Liver (tissue), 9 donors: Measurements from ENCODE around the gene ATG9B. TPM values are rescaled to one million over a fixed set of nuclear protein-coding genes. Genes with fewer than 3 reads are reported as not detected.

Experiments used
- DNase-seq: peaks from one replicate; pipeline ENCODE4 v3.0.0-alpha.2; 2017; ENCODE audit warnings: low spot score
- H3K27ac ChIP-seq, 2 donors: one replicate each; pipeline ENCODE4 v1.7.0; 2013; ENCODE audit warnings: inconsistent platforms in 2 of 2, low read length in 2 of 2, control low read depth in 1 of 2, low read depth in 1 of 2, mild to moderate bottlenecking in 1 of 2
- H3K27me3 ChIP-seq, 4 donors: one replicate each; pipeline versions ENCODE4 v1.6.1 to v1.7.0; 2013; ENCODE audit warnings: low read length in 3 of 4, inconsistent platforms in 1 of 4, mild to moderate bottlenecking in 1 of 4, moderate library complexity in 1 of 4; ENCODE audit not compliant: control insufficient read depth in 4 of 4, insufficient read depth in 4 of 4
- H3K36me3 ChIP-seq, 4 donors: one replicate each; pipeline versions ENCODE4 v1.6.1 to v1.7.0; 2013; ENCODE audit warnings: low read length in 3 of 4, mild to moderate bottlenecking in 3 of 4, low read depth in 1 of 4, moderate library complexity in 1 of 4; ENCODE audit not compliant: control insufficient read depth in 4 of 4, insufficient read depth in 3 of 4
- H3K4me1 ChIP-seq, 4 donors: one replicate each; pipeline versions ENCODE4 v1.6.1 to v1.7.0; 2013; ENCODE audit warnings: low read length in 3 of 4, mild to moderate bottlenecking in 3 of 4, moderate library complexity in 1 of 4; ENCODE audit not compliant: control insufficient read depth in 4 of 4, insufficient read depth in 4 of 4
- H3K4me3 ChIP-seq, 3 donors: one replicate each; pipeline versions ENCODE4 v1.6.1 to v1.7.0; 2013; ENCODE audit warnings: low read length in 3 of 3, control low read depth in 1 of 3, low read depth in 1 of 3, mild to moderate bottlenecking in 1 of 3
- H3K9ac ChIP-seq, 2 donors: one replicate each; pipeline ENCODE4 v1.7.0; 2013; ENCODE audit warnings: low read length in 2 of 2, mild to moderate bottlenecking in 2 of 2, moderate library complexity in 2 of 2, control low read depth in 1 of 2, low read depth in 1 of 2
- H3K9me3 ChIP-seq, 4 donors: one replicate each; pipeline versions ENCODE4 v1.6.1 to v1.7.0; 2013; ENCODE audit warnings: low read length in 3 of 4; ENCODE audit not compliant: control insufficient read depth in 4 of 4
- CTCF ChIP-seq: fragments of 150-350 bp; IDR thresholded peaks from 2 replicates; pipeline ENCODE4 v1.5.1; 2017; ENCODE audit warnings: improper control_type of control experiment, low read depth, low read length; ENCODE audit not compliant: missing input control
- EGR1 ChIP-seq, 2 donors: IDR thresholded peaks; 2 replicates each; pipeline ENCODE4 v1.6.1; 2016 to 2018; ENCODE audit warnings: antibody characterized with exemption in 2 of 2, low read depth in 2 of 2
- FOXA1 ChIP-seq: IDR thresholded peaks from 2 replicates; pipeline ENCODE4 v1.6.1; 2016; ENCODE audit warnings: antibody characterized with exemption
- FOXA2 ChIP-seq: IDR thresholded peaks from 2 replicates; pipeline ENCODE4 v1.6.1; 2016; ENCODE audit warnings: antibody characterized with exemption
- HNF4A ChIP-seq, 2 donors: conservative IDR thresholded peaks; 2 replicates each; pipeline ENCODE4 v1.6.1; 2016; ENCODE audit warnings: antibody characterized with exemption in 2 of 2, mild to moderate bottlenecking in 2 of 2
- HNF4G ChIP-seq: IDR thresholded peaks from 2 replicates; pipeline ENCODE4 v1.6.1; 2016; ENCODE audit warnings: antibody characterized with exemption
- JUND ChIP-seq, 2 donors: IDR thresholded peaks; 2 replicates each; pipeline ENCODE4 v1.6.1; 2016; ENCODE audit warnings: antibody characterized with exemption in 2 of 2
- NR2F2 ChIP-seq: IDR thresholded peaks from 2 replicates; pipeline ENCODE4 v1.6.1; 2016; ENCODE audit warnings: antibody characterized with exemption
- RAD21 ChIP-seq, 2 donors: IDR thresholded peaks; 2 replicates each; pipeline ENCODE4 v1.6.1; 2016; ENCODE audit warnings: antibody characterized with exemption in 2 of 2, mild to moderate bottlenecking in 2 of 2
- REST ChIP-seq: IDR thresholded peaks from 2 replicates; pipeline ENCODE4 v1.6.1; 2016; ENCODE audit warnings: antibody characterized with exemption, mild to moderate bottlenecking
- RXRA ChIP-seq, 2 donors: IDR thresholded peaks; 2 replicates each; pipeline ENCODE4 v1.6.1; 2017 to 2018; ENCODE audit warnings: antibody characterized with exemption in 2 of 2, mild to moderate bottlenecking in 1 of 2
- SP1 ChIP-seq: IDR thresholded peaks from 2 replicates; pipeline ENCODE4 v1.6.1; 2018; ENCODE audit warnings: antibody characterized with exemption, mild to moderate bottlenecking
- TAF1 ChIP-seq: conservative IDR thresholded peaks from 2 replicates; pipeline ENCODE4 v1.6.1; 2016; ENCODE audit warnings: antibody characterized with exemption, mild to moderate bottlenecking
- ZBTB33 ChIP-seq: IDR thresholded peaks from 2 replicates; pipeline ENCODE4 v1.6.1; 2016; ENCODE audit warnings: antibody characterized with exemption
- WGBS: extraction: QIAGEN DNeasy Blood & Tissue Kit; methylation state at CpG from one replicate; pipeline ENCODE4 v1.1.7; 2013; 5-methylcytosine and 5-hydroxymethylcytosine counted together
- polyA plus RNA-seq, 2 donors: library from polyadenylated mRNA; stranded (reverse) in 1 of 2; unstranded in 1 of 2; fragments of 200-250 nt in 1 of 2; fragments of >200 nt in 1 of 2; fragmentation: Nextera tagmentation in 1 of 2; extraction: Ambion mirVana in 1 of 2; gene quantifications; one replicate each; pipeline versions ENCODE4 v1.2.1 to v1.2.3, GENCODE V29; 2013 to 2015
- total RNA-seq, 2 donors: library from RNA; depleted of rRNA; stranded (reverse); fragments of >200 nt; gene quantifications; one replicate each; pipeline ENCODE4 v1.2.3, GENCODE V29; 2014
- TF ChIP-seq, protein P1 (sequence below): IDR thresholded peaks from 2 replicates; pipeline ENCODE4 v1.6.1; 2016; ENCODE audit warnings: antibody characterized with exemption
- TF ChIP-seq, protein P2 (sequence below): IDR thresholded peaks from 2 replicates; pipeline ENCODE4 v1.6.1; 2016; ENCODE audit warnings: antibody characterized with exemption
- donor health status: healthy.
- donor health status: healthy.
- donor health status: healthy.
- donor health status: healthy.
- donor health status: healthy.

The ATG9B gene
- total and polyA plus RNA-seq, 4 donors, result 0.61 TPM; not detected in 3

GRCh38 chr7:151051108-151051507 lies 26.8 kb upstream of the ATG9B start:
- Histone ChIP-seq H3K27me3 (no peaks in the 10 kb centered on the region), H3K36me3 (peaks cover 0 to 3% (median 0%) of the 10 kb centered on the region in 4 donors), H3K4me1 (peaks cover 0 to 2% (median 0%) of the 10 kb centered on the region in 4 donors), H3K4me3 (no peak overlapping the region), H3K9ac (no peak overlapping the region), H3K27ac (no peak overlapping the region), H3K9me3 (no peaks in the 10 kb centered on the region)
- WGBS, result 7% methylated on average over 50 of the region's 50 CpGs
- DNase-seq, result no peak
- TF ChIP-seq REST (peak; percentile 97), ZBTB33 (no peak)

DNA sequence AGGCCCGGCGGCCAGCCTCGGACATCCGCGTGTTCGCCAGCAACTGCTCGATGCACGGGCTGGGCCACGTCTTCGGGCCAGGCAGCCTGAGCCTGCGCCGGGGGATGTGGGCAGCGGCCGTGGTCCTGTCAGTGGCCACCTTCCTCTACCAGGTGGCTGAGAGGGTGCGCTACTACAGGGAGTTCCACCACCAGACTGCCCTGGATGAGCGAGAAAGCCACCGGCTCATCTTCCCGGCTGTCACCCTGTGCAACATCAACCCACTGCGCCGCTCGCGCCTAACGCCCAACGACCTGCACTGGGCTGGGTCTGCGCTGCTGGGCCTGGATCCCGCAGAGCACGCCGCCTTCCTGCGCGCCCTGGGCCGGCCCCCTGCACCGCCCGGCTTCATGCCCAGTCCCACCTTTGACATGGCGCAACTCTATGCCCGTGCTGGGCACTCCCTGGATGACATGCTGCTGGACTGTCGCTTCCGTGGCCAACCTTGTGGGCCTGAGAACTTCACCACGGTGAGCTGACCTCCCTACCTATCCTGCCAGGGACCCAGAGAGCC lies 24.7 kb upstream of the ATG9B start:
- H3K9me3 ChIP-seq, result no peaks in the 10 kb centered on the region
- no peak overlapping the region for H3K4me3 ChIP-seq
- peaks cover 0 to 2% (median 0%) of the 10 kb centered on the region in 4 donors for H3K4me1 ChIP-seq
- TF ChIP-seq JUND (IDR thresholded peaks at IDR 0.05) (no peak), SP1 (no peak), ZBTB33 (no peak), CTCF (no peak), EGR1 (IDR thresholded peaks at IDR 0.05; ENCODE audit: low read depth in 2 of 2) (no peak), HNF4G (no peak), FOXA2 (no peak), HNF4A (conservative IDR thresholded peaks at IDR 0.05) (no peak), RXRA (IDR thresholded peaks at IDR 0.05) (no peak), FOXA1 (no peak), NR2F2 (no peak), RAD21 (IDR thresholded peaks at IDR 0.05) (no peak), TAF1 (no peak)
- TF ChIP-seq, protein P1, sequence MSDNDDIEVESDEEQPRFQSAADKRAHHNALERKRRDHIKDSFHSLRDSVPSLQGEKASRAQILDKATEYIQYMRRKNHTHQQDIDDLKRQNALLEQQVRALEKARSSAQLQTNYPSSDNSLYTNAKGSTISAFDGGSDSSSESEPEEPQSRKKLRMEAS, result no peak
- TF ChIP-seq, protein P2, sequence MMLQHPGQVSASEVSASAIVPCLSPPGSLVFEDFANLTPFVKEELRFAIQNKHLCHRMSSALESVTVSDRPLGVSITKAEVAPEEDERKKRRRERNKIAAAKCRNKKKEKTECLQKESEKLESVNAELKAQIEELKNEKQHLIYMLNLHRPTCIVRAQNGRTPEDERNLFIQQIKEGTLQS, result no peak
- no peak for DNase-seq
- H3K9ac ChIP-seq, result no peak overlapping the region
- H3K36me3 ChIP-seq, result peaks cover 0 to 8% (median 0%) of the 10 kb centered on the region in 4 donors
- no peaks in the 10 kb centered on the region for H3K27me3 ChIP-seq
- 89% methylated on average over 38 of the region's 38 CpGs for WGBS
- H3K27ac ChIP-seq, result no peak overlapping the region
